HG02571 (cell line): ENCODE data around the gene ZGRF1.
"Not testable (repeated sequence)": the region's sequence is repeated elsewhere in the genome, so short reads cannot be mapped to it uniquely, and the experiment has no call there.

Source experiments
- ATAC-seq: cut with Tn5 transposase; IDR thresholded peaks from one replicate; pipeline ENCODE4 v1.9.1; 2021; ENCODE audit warnings: mild to moderate bottlenecking, moderate library complexity; ENCODE audit not compliant: unreplicated experiment

The ZGRF1 gene

GRCh38 chr4:112517067-112517634 lies 119.6 kb downstream of the ZGRF1 start:
- ATAC-seq: peak; percentile 11

DNA sequence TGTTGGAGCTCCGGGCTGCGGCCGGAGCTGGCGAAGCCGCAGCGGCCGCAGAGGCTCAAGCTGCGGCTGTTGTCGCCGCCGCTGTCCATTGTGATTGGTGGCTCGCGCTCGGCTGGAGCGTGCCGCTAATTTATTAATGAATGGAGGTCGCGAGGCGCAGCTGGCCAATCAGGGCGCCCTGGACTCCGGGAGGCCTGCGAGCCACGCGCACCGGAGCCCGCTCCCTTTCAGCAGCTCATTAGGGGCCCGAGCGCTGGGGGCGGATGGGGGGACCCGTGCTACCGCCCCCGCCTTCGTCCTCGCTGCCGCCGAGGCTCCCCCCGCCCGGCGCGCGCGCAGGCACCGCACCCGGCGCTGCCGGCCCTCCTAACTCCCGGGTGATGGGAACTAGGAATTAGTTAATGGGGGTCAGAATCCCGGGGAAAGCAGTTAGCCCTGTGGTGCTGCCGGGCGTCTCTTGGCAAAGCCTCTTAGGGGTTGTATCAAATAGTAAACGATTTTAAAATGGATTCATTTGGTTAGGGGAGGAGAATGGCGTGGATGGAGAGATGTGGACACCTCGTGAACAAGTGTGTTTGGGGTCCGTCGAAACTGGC lies 120.1 kb downstream of the ZGRF1 start:
- ATAC-seq: peak; percentile 23

DNA sequence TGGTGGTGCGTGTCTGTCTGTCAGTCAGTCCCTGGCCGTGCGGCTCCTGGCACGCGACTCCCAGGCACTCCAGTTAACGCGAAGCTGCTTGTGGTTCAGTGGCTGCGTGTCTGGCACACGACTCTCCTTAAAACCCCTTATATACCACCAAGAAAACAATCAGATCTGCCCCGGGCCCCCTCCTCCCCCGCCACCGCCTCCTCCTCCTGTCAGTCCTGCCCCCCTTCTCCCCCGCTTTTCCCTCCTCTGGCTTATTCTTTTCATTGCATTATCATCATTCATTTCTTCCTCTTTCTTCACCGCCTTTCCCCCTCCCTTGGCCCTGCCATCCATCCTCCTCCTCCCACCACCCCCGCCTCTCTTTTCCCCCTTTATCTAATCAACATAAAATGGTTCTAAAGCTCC lies 120.6 kb downstream of the ZGRF1 start, which contains the start of gene NEUROG2:
Gene NEUROG2, minus strand, starts transcription at position 115 of the 405 bp plus-strand sequence. CDS start 705 bp downstream, outside the sequence.
- no peak for ATAC-seq

- ATAC-seq: peak; percentile 41
These were observed 121.3 kb downstream of the ZGRF1 start for GRCh38 chr4:112515198-112516065.

DNA sequence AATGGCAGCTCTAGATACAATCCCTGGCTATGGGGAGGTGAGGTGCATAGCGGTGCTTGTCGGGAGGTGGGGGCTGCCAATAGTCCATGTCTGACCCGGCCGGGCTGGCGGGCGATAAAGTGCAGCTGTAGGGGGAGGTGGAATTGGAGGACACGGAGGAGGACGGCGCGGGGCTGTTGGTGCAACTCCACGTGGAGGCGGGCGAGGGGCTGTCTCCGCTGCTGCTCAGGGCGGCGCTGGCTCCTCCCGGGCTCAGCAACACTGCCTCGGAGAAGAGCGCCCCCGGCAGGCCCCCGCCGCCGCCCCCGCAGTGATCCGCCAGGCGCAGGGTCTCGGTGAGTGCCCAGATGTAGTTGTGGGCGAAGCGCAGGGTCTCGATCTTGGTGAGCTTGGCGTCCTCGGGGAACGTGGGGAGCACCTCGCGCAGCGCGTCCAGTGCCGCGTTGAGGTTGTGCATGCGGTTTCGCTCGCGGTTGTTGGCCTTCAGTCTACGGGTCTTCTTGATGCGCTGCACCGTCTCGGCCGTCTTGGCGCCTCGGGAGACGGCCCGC lies 122.0 kb downstream of the ZGRF1 start:
- peak; percentile 5 for ATAC-seq

- ATAC-seq: peak; percentile 7
These were observed 122.6 kb downstream of the ZGRF1 start for GRCh38 chr4:112513971-112514646.

DNA sequence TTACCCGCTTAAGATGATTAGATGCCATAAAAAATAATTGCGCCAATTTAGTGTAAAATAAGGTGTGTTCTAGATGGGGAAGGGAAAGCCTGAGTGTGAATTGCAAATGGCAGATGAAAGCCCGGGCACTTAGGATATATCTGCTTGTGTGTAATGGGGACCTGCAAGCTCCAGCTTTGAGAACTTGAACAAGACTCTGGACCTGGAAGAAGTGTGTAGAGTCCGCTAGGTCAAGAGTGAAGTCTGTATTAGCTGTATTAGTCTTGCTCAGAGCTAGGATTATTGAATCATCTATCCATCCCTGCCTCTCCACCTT lies 124.9 kb downstream of the ZGRF1 start:
- no peak for ATAC-seq

DNA sequence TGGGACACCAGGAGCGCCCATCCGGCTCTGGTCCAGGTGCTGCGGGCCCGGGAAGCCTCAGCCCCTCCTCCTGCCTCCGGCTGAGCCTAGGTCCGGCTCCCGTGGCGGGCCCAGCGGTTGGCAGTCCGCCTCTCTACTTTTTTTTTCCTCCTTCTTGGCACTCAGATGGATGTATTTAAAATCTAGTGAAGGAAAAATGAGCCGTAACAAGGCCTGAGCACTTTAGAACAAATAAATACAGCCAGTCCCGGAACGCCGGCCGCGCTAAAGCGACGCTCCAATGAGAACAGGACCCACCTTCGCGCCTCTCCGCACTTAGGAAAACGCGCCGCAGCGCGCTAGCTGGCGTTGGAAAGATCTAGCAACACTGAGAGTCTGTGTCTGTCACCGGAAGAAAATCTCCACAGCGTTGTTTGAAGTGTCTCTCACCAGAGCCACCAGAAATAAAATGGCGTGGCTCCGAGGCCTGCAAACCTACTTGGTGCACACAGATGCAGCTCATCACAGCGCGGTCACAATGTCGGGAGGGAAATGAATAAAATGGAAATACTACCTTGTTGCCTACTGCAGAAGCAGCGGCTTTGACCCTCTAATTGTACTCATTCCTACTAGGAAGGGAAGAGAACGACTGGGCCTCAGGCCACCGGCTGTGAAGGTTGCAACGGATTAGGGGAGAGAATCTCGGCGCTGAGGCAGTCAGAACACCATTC lies 125.5 kb downstream of the ZGRF1 start:
- no peak for ATAC-seq

DNA sequence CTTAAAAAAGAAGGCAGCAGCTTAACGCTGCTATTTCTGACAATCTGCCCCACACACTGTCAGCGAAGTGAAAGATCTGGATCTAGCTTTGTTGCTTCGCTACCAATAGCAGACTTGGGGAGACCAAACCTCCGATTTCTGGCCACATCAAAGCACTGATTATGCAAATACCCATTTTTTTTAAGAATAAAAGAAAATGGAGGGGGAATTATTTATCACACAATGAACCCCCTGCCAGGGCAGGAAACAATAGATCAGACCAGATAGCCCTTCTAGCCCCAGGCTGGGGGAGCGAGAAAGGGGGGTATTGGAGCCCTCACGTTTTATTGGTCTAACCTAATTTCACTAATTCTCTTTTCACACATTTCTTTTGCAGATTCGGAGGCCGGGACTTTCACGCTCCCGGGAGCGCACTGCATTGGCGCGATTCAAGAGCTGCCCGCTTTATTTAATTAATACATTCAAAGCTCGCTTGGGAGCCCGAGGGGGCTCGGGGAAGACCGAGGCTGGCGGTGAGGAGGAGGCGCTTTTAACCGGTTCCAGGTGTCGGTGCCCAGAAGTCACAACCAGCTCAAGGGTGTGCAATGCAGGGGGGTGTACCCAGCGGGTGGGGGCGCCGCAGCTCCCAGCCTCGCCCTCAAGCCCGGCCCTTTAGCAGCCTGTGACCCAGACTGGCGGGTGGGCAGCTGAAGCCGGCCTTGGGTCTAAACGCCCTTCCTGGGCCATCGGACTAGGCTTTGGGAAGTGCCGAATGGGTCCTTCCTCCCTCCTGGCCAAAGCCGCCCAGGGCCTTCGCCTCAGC lies 126.2 kb downstream of the ZGRF1 start:
- no peak for ATAC-seq

GRCh38 chr4:112509243-112510141 lies 127.2 kb downstream of the ZGRF1 start:
- ATAC-seq: no peak

GRCh38 chr4:112508356-112508755 lies 128.4 kb downstream of the ZGRF1 start:
- ATAC-seq: no peak

GRCh38 chr4:112504807-112505206 lies 131.9 kb downstream of the ZGRF1 start:
- no peak for ATAC-seq

DNA sequence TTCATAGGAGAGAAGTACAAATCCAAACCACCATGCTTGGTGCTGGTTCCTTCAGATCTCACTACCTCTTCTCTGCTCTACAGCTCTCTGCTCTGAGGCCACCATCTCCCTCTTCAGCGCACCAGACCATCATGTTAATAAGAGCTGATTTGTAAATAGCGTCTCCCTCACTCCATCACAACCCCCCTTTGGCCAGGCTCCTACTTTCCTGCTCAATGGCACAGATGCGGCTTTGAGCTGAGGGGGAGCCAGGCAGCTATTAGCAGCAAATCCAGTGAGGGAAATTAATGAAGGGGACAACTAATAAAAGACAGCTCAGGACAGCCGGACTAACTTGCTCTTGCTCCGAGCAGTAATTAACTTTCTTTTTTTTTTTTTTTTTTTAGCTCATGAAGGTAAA lies 133.8 kb downstream of the ZGRF1 start:
- ATAC-seq: no peak

- no peak for ATAC-seq
These were observed 144.4 kb downstream of the ZGRF1 start for GRCh38 chr4:112492321-112492720.

DNA sequence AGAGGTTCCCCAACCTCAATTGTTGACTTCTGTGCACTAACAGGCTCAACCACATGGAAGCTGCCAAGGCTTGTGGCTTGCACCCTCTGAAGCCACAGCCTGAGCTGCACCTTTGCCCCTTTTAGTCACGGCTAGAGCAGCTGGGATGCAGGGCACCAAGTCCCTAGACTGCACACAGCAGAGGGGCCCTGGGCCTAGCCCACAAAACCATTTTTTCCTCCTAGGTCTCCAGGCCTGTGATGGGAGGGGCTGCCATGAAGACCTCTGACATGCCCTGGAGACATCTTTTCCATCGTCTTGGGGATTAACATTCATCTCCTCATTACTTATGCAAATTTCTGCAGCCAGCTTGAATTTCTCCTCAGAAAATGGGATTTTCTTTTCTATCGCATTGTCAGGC lies 145.9 kb downstream of the ZGRF1 start:
- ATAC-seq: not testable (repeated sequence)
